Stimulated activated effector memory CD8-positive, alpha-beta T cell treated with anti-CD3 and anti-CD28 coated beads, Interleukin-12 subunit alpha, Interleukin-12 subunit beta, amount 100 ng/mL, for 72 hours (primary cell): Measurements from ENCODE around the gene TNS3.

Experiments
- ATAC-seq: fragments of 150-1000 bp; cut with Tn5 transposase; 2 replicates; pipeline ENCODE4 v1.10.0; 2021
- DNase-seq, 2 donors: peaks; one replicate each; pipeline ENCODE4 v3.0.0; 2021 to 2022; ENCODE audit warnings: low spot score in 2 of 2
- H3K27ac Mint-ChIP-seq: one replicate; pipeline ENCODE4 v1.8.0; 2022; ENCODE audit warnings: mild to moderate bottlenecking, mixed read lengths
- H3K36me3 Mint-ChIP-seq: one replicate; pipeline ENCODE4 v1.8.0; 2022; ENCODE audit warnings: mild to moderate bottlenecking, mixed read lengths
- H3K4me1 Mint-ChIP-seq: one replicate; pipeline ENCODE4 v1.8.0; 2022; ENCODE audit warnings: mixed read lengths
- H3K4me3 Mint-ChIP-seq: one replicate; pipeline ENCODE4 v1.8.0; 2022; ENCODE audit warnings: mild to moderate bottlenecking, mixed read lengths
- H3K9me3 Mint-ChIP-seq: one replicate; pipeline ENCODE4 v1.8.0; 2022; ENCODE audit warnings: mixed read lengths

The TNS3 gene

DNA sequence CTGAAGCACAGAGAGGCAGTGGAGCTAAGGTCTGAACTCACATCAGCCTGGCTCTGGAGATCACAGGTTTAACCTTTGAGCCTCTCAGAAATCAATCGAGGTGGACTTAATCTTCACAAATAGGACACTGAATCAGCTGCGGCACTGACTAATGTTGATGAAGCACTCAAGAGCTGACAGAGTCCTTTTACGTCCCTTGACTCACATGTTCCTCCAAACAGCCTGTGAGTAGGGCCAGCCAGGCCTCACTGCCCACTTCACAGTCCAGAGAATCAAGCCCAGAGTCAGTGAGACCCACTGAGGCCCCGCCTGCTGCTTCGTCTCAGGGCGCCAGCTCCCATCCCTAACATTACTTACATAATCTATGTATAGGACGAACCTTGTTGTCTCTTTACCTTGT, 63.1 kb downstream of the TNS3 start:
- H3K9me3 Mint-ChIP-seq = peaks cover 2% of the 10 kb centered on the region
- H3K27ac Mint-ChIP-seq = no peak overlapping the region
- H3K36me3 Mint-ChIP-seq = no peaks in the 10 kb centered on the region
- no peaks in the 10 kb centered on the region for H3K4me1 Mint-ChIP-seq
- H3K4me3 Mint-ChIP-seq = no peak overlapping the region
- DNase-seq (no peak), ATAC-seq (no peak)

DNA sequence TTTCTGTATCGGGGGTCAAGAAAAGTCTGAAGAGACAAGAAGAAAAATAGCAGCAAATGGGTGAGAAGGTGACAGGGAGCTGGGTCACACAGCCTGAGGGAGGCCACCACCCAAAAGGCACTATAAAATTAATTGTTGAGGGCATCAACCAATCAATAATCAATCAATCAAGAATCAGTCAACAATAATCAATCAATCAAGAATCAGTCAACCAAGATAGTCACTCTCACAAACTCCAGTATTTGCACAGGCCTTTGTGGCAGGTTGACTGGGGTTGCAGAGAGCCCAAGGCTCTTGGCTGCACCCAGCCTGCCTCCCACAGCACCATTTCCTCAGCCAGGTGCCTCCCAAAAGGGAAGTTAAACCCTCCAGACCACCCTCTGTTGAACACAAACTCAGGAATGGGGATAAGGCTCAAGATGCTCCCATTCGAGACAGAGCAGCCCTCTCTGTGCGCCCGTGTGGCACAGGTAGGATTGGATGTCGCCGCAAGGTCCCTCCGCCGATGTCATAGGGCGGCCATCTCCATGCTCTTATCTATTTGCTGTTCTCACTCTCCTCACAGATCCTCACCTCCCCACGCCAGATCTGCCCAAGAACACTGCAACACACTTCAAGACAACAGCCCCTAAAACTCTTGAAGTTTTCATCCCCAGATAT, 64.0 kb downstream of the TNS3 start:
- no peak overlapping the region for H3K27ac Mint-ChIP-seq
- DNase-seq (no peak), ATAC-seq (no peak)
- H3K36me3 Mint-ChIP-seq = no peaks in the 10 kb centered on the region
- H3K4me1 Mint-ChIP-seq = no peaks in the 10 kb centered on the region
- H3K9me3 Mint-ChIP-seq = peaks cover 2% of the 10 kb centered on the region
- no peak overlapping the region for H3K4me3 Mint-ChIP-seq

DNA sequence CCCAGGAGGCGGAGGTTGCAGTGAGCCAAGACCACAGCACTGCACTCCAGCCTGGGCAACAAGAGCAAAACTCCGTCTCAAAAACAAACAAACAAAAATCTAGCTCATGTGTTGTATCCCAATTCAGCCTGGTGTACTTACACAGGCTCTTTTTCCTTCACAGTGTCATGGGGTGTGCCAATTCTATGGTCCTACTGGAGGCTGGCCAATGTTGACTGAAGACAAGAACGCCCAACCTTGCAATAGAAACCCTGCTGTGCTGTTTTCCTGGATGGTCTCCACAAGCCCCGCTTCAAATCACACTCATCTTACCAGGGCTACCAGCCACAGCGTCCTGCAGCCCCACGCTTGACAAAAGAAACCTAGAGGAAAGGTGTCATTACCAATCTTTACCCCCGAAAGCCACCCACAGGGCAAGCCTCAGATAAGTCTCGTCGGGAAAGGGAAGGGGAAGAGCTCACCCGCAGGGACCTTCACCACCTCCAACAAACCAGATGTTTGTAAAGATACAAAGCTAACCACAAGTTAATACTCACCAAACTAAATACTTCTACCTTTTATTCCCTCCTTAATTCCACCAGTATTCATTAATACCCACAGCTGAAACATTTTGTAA, 64.8 kb downstream of the TNS3 start:
- ATAC-seq (no peak), DNase-seq (no peak)
- Mint-ChIP-seq H3K27ac (no peak overlapping the region), H3K4me3 (no peak overlapping the region), H3K4me1 (no peaks in the 10 kb centered on the region), H3K36me3 (no peaks in the 10 kb centered on the region), H3K9me3 (no peaks in the 10 kb centered on the region)

DNA sequence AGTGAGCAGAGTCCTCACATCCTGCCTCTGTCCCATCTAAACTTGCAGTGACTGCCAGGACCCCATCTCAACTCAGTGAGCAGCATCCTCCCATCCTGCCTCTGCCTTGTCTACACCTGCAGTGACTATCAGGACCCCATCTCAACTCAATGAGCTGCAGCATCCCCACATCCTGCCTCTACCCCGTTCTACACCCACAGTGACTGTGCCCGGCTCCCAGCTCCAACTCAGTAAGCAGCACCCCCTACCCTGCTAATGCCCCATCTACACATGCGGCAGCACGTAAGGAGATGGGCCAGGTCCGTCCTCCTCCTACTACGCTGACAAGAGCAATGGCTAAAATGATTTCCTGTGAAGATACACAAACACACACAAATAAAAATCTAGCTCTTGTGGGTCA, 65.5 kb downstream of the TNS3 start:
- Mint-ChIP-seq H3K4me3 (no peak overlapping the region), H3K36me3 (no peaks in the 10 kb centered on the region), H3K27ac (no peak overlapping the region), H3K9me3 (no peaks in the 10 kb centered on the region), H3K4me1 (no peaks in the 10 kb centered on the region)
- DNase-seq (no peak), ATAC-seq (no peak)

DNA sequence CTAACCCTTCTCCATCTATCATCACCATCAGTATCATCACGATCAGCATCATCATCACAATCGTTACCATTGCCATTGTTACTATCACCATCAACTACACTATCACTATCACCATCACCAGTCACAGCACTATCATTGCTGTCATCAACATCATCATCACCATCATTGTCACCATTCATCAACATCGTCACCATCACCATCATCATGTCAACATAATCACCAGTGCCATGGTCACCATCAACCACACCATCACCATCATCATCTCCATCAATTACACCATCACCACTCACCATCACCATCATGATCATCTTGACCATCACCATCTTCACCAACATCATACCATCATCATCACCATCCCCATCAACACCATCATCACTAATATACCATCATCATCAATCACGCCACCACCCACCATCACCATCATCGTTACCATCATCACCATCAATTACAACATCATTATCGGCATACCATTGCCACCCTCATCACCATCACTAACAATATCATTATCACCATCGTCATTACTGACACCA, 66.5 kb downstream of the TNS3 start:
- Mint-ChIP-seq H3K4me3 (no peak overlapping the region), H3K4me1 (no peaks in the 10 kb centered on the region), H3K27ac (no peak overlapping the region), H3K36me3 (no peaks in the 10 kb centered on the region), H3K9me3 (no peaks in the 10 kb centered on the region)
- no peak for ATAC-seq
- DNase-seq = no peak

DNA sequence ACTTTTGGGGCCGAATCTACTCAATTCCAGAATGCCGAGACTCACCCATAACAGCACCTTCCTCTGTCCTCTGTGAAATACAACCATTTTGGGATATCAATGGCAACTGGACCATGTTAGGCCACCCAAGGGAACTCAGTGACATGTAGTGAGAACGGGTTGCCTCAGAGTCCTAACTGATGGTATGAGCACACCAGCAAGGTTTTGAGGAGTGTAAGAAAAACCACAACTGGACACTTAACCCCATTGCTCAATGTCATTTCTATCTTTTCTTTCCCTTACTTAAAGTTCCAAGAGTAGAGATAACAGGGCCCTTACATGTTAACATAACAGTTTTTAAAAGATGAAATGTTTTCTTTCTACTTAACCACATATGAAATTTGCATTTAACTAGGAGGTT, 67.1 kb downstream of the TNS3 start:
- ATAC-seq (no peak), DNase-seq (no peak)
- no peaks in the 10 kb centered on the region for H3K9me3 Mint-ChIP-seq
- H3K27ac Mint-ChIP-seq = no peak overlapping the region
- H3K36me3 Mint-ChIP-seq = no peaks in the 10 kb centered on the region
- H3K4me3 Mint-ChIP-seq = no peak overlapping the region
- no peaks in the 10 kb centered on the region for H3K4me1 Mint-ChIP-seq

DNA sequence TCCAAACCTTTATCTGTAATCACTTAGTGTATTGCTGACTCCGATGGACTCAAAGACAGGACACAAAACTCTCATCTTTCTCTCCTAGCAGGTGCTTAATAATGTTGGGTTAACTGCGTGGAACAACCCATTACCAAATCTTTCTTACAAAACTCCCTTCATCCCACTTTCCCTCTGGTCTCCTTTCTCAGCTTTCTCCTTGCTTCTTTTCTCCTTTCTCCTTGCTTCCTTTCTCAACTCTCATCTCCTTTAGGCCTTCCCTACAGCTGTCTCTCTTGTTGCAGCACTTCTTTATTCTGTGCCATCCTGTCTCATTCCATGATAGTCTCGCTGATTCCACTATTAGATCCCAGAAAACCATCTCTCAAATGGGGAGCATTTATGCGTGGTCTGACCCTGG, 67.5 kb downstream of the TNS3 start:
- DNase-seq (no peak), ATAC-seq (no peak)
- Mint-ChIP-seq H3K9me3 (no peaks in the 10 kb centered on the region), H3K4me1 (no peaks in the 10 kb centered on the region), H3K4me3 (no peak overlapping the region), H3K27ac (no peak overlapping the region), H3K36me3 (no peaks in the 10 kb centered on the region)

DNA sequence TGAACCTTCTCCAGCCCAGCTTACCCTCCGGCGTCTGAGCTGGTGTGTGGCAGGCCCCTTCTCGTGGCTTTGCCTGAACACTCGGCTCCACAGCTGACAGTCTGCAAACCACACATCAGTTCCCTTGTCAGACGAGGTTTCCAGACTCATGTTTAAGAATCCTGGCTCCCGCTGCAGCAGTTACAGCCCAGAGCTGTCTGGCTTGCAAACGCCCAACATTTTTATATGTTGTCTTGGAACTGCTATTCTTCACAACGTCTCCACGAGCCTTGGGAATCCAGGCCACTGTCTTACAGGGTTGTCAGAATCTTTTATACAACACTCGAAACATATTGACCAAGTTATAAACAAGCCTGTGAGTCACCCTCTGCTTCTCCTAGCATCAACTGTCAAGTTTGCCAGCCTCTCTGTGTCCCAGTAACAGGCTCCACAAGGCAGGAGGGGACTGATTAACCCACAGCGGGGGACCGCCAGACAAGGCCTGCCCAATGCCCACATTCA, 68.1 kb downstream of the TNS3 start:
- H3K9me3 Mint-ChIP-seq = no peaks in the 10 kb centered on the region
- ATAC-seq (no peak), DNase-seq (no peak)
- no peak overlapping the region for H3K27ac Mint-ChIP-seq
- no peak overlapping the region for H3K4me3 Mint-ChIP-seq
- H3K36me3 Mint-ChIP-seq = no peaks in the 10 kb centered on the region
- H3K4me1 Mint-ChIP-seq = no peaks in the 10 kb centered on the region

DNA sequence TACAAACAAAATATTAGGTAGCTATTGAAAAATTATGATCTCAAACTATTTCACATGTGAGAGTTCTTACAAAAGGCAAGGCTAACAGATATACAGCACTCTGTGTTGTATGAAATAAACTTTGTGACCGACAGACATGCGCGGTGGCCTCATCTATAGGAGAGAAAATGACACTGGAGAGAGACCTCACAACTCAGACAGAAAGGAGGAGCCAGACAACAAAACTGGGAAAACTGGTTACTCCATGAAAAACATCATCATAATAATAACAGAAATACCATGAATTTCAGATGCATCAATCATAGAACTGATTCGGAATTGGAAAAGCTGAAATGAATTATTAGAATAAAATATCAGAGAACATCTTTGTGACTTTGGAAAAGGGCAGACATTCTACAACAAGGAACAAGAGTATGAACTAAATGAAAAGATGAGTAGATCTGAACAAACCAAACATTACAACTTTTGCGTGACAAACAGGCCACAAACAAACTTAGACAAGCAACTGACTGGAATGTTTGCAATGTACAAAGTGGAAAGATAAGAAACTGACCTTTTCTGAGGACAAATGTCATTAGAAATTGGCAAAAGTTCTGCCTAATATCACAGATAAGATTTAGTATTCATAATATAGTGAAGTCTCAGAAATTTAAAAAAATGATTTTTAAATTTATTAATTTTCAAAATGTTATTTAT, 69.3 kb downstream of the TNS3 start:
- no peaks in the 10 kb centered on the region for H3K4me1 Mint-ChIP-seq
- ATAC-seq = no peak
- H3K9me3 Mint-ChIP-seq = no peaks in the 10 kb centered on the region
- no peak overlapping the region for H3K4me3 Mint-ChIP-seq
- no peaks in the 10 kb centered on the region for H3K36me3 Mint-ChIP-seq
- DNase-seq = no peak
- H3K27ac Mint-ChIP-seq = no peak overlapping the region

DNA sequence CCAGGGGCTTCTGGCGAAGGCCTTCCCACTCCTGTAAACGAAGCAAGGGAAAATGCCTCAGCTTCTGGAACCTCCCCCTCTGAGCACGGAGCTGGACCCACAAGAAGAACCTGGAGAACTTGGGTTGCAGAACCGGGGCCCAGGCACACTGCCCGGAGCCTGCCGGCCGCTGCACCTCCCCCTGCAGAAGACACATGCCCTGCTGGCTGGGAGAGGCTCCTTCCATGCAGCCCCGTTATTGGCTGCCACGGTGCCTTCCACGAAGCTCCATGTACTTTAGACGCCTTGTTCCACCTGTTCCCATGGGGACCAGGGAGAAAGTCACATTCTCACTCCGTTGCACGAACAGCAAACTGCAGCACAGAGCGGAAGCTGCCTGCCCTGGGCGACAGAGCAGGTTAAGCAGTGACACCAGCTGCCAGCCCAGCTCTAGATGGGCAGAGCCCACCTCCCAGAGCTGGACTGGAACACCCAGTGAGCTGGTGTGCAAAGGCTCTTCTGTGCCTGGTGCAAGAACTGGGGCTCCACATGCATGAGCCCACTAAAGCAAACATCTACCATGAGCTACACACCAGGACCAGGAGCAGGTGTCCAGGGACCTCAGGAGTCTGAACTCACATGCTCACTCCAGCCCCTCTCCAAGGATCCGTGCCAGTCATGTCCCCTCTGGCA, 70.1 kb downstream of the TNS3 start:
- H3K4me1 Mint-ChIP-seq = no peaks in the 10 kb centered on the region
- H3K9me3 Mint-ChIP-seq = no peaks in the 10 kb centered on the region
- DNase-seq (no peak), ATAC-seq (no peak)
- no peaks in the 10 kb centered on the region for H3K36me3 Mint-ChIP-seq
- H3K27ac Mint-ChIP-seq = no peak overlapping the region
- no peak overlapping the region for H3K4me3 Mint-ChIP-seq

DNA sequence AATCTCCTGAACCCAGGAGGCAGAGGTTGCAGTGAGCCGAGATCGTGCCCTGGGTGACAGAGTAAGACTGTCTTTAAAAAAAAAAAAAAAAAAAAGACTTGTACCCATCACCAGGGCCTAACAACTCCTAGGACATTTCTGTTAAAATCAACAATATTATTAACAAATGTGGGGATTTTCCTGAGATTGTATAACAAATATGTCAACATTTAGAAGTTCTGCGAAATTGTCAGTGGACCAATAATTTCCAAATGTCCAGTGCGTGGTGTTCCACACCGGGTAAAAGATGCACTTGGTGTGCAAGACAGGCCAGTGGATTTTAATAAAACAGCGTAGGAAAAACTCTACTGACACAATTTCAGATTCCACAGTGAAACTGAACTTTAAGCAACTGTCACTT, 71.1 kb downstream of the TNS3 start:
- Mint-ChIP-seq H3K27ac (no peak overlapping the region), H3K36me3 (no peaks in the 10 kb centered on the region), H3K9me3 (no peaks in the 10 kb centered on the region), H3K4me1 (no peaks in the 10 kb centered on the region), H3K4me3 (no peak overlapping the region)
- ATAC-seq (no peak), DNase-seq (no peak)

DNA sequence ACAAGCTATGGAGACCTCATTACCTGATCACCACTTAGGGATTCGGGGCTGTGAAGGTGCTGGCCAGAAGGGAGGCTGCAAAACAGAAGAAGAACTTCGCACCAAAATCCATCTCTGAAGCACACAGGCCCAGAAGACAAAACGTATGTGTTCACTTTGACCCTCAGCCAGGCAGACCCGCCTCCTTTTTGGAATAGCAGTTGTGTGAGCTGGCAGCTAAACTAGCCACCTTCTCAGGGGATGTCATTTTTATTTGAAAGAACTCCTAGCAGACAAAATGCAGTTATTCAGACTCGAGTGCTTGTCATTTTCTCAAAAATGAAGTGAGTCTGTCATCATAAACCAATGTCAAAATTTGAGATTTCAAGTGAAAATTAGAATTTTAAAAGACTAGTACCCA, 71.7 kb downstream of the TNS3 start:
- ATAC-seq (no peak), DNase-seq (no peak)
- Mint-ChIP-seq H3K36me3 (no peaks in the 10 kb centered on the region), H3K4me3 (no peak overlapping the region), H3K4me1 (no peaks in the 10 kb centered on the region), H3K27ac (no peak overlapping the region), H3K9me3 (no peaks in the 10 kb centered on the region)

DNA sequence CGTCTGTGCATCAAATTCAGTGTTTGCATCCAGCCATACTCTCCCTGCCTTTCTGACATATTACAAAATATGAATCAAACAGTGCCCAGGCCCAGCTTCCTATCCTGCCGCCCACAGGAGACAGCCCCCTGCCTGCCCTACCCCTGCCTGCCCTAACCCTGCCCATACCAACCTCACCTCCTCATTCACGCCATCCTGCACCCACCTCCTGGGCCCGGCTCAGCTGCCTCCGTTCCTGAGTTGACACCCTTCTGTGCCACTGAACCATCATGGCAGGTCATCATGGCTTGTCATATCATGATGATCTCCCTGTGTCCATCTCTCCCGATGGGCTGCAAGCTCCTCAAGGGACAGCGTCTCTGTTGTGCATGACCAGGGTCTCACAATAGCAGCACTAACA, 72.3 kb downstream of the TNS3 start:
- ATAC-seq = no peak
- no peaks in the 10 kb centered on the region for H3K9me3 Mint-ChIP-seq

DNA sequence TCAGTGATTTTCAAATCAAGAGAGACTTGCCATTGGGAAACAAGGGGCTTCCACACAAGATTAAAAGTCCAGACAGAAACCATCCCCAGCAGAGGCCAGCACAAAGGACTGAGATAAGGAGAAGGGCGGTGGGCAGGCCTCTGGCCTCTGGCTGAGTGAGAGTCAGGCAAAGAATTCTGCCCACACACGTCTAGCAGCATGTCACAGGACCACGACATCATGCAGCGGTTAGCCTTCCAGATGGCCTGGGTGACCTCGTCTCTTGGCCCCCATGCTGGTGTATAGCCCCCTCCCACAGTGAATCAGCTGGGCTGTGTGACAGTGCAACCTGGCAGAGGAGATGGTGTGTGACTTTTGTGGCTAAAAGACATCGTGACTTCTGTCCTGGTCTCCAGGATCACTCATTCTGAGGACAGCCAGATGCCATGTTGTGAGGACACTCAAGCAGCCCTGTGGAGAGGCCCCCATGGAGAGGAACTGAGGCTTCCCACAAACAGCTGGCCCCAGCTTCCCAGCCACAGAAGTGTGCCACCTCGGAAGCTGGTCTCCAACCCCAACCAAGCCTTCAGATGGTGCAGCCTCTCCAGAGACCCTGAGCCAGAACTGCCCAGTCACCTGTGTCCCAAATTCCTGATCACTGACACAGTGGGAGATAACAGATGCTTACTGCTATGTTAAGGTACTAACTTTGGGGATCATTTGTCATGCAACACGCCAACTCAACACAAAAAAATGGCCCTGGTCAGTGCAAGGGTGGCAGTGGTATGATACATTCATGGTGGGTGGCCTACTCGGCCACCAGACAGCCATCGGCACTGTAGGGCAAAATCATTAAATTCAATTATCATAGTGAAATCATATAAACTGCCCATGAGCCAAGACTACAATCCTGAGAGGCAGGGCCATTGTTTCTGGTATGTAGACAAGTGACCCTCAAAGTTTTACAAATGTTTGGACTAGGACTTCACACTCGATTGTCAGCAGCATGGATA, 73.2 kb downstream of the TNS3 start:
- no peak overlapping the region for H3K4me3 Mint-ChIP-seq
- ATAC-seq = no peak
- no peaks in the 10 kb centered on the region for H3K9me3 Mint-ChIP-seq
- no peaks in the 10 kb centered on the region for H3K4me1 Mint-ChIP-seq
- H3K27ac Mint-ChIP-seq = no peak overlapping the region
- DNase-seq = no peak
- no peaks in the 10 kb centered on the region for H3K36me3 Mint-ChIP-seq

More for the DNA sequence above, 72.3 kb downstream of the TNS3 start:
- no peak overlapping the region for H3K4me3 Mint-ChIP-seq
- no peaks in the 10 kb centered on the region for H3K4me1 Mint-ChIP-seq
- H3K36me3 Mint-ChIP-seq = no peaks in the 10 kb centered on the region
- no peak overlapping the region for H3K27ac Mint-ChIP-seq
- DNase-seq = no peak
